ENCODE data around the gene PSRC1.
A peak's percentile ranks its signal among the peaks of the same experiment; 100 is the strongest.
"Not testable (repeated sequence)": the region's sequence is repeated elsewhere in the genome, so short reads cannot be mapped to it uniquely, and the experiment has no call there.

The PSRC1 gene

DNA sequence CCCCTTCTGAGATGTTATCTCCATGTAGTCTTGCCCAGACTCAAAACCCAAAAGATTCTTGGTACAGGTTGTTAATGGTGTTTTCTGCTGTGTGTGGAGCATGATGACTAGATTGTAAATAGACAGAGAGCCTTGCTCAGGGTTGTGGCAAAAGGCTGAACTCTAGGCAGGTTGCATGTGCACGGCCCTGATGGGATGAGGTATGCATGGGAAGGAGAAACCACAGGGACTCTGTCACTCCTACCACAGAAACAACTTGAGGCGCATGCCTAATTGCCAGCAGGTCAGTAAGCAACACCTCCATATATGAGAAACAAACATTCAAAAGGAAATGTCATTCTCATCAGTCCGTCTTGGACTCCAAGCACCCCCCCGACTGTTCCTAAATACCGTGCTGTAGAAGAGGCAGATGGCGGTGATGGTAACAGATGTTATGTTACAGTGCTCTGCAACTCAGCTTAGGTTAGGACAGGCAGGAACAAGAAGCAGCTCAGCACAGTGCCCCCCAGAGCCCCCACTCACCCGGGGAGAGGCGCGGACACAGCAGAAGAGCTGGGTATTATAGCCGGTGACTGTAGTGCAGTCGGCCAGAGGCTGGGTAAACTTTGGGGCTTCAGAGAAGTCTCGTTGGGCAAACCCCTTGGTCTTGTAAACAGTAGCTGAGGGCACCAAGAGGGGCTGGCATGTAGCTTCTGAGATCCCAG is 12.9 kb upstream of the PSRC1 start:
- DNase-seq, result no peak

DNA sequence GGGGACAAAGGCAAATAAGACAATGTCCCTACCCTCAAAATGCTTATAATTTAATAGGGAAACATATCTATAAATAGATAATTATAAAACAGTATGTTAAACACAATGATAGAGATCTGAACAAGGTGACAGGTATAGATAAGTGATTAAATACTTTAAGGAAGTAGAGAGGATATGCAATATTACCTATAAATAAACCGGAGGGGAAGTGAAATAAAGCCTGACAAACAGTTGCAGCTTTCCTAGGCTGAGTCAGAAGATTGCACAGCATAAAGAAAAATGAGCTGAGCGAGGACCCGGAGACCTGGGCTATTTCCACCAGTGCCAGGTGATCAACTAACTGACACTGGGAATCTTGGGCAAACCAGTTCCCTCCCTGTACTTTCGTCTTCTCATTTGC is 11.5 kb upstream of the PSRC1 start:
- no peak for DNase-seq

DNA sequence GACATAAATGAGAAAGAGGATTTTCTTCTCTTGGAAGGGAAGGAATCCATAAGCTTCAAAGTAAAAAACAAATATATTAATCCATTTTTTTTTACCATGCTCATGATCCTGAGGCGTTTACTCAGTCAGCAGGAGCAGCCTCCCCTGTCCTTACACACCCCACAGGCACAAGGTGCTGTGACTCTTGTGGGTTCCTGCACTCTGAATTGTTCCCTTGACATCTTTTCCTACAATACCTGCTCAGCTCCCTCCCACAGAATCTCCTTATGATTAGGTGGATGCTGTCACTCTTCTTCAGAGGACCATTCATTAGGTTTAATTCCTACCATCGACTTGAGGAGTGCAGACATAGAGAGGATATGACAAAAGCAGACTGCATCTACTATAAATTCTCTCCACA is 10.1 kb upstream of the PSRC1 start:
- DNase-seq, result no peak

DNA sequence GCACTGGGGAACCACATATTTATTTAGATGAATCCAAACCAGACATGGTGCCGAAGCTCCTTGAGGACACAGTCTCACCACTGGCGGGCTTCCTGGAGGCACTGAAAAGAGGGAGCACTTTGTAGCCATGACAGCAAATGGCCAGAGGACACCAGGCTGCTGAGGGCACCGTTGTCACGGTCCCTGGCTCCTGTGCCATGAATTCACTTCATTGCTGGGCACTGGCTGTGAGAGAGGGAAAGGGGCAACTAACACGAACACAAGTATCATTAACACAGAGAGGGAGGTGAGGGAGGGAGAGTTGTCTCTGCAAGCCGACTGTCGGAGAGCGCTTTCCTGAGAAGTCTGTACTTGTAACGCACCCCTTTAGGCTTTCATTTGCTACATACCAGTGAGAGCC is 9.4 kb upstream of the PSRC1 start:
- no peak for DNase-seq

DNA sequence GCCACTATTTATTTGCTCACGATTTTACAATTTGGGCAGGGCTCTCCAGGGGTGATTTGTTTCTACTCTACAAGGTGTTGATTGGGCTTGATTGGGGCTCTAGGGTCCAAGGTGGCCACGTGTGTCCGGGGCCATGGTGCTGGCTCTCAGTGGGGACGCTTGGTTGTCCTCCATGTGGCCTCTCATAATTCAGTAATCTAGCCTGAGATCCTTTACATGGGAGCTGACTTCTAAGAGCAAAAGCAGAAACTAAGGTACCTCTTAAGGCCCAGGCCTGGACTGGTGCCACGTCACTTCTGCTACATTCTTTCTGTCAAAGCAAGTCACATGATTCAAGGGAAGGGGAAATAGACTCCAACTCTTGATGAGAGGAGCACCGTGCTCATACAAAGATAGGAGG is 8.1 kb upstream of the PSRC1 start:
- no peak for DNase-seq

DNA sequence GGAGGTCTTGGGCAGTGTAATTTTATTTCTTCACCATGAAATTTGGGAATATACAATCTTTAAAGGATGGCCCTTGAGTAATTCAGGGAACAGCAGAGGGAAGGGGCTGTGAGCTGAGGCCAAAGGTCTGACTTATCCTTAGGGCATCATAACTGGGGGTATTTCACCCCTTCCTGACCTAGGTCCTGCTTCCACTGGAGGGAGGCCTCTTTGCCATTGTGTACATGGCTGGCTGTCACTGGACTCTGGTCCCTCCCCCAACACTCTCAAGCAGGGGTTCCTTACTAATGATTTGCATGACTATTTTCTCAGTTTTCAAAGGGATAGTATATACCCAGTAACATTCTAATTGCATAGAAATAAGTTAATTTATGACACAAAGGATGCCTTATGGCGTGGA is 7.2 kb upstream of the PSRC1 start:
- DNase-seq, result no peak

DNA sequence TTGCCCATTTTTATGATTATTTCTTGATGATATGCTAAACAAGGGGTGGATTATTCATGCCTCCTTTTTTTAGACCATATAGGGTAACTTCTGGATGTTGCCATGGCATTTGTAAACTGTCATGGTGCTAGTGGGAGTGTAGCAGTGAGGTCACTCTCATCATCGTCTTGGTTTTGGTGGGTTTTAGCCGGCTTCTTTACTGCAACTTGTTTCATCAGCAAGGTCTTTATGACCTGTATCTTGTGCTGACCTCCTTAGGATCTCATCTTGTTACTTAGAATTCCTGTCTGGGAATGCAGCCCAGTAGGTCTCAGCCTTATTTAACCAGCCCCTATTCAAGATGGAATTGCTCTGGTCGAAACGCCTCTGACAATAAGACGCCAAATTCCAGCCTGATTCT is 3.8 kb upstream of the PSRC1 start:
- not testable (repeated sequence) for DNase-seq

DNA sequence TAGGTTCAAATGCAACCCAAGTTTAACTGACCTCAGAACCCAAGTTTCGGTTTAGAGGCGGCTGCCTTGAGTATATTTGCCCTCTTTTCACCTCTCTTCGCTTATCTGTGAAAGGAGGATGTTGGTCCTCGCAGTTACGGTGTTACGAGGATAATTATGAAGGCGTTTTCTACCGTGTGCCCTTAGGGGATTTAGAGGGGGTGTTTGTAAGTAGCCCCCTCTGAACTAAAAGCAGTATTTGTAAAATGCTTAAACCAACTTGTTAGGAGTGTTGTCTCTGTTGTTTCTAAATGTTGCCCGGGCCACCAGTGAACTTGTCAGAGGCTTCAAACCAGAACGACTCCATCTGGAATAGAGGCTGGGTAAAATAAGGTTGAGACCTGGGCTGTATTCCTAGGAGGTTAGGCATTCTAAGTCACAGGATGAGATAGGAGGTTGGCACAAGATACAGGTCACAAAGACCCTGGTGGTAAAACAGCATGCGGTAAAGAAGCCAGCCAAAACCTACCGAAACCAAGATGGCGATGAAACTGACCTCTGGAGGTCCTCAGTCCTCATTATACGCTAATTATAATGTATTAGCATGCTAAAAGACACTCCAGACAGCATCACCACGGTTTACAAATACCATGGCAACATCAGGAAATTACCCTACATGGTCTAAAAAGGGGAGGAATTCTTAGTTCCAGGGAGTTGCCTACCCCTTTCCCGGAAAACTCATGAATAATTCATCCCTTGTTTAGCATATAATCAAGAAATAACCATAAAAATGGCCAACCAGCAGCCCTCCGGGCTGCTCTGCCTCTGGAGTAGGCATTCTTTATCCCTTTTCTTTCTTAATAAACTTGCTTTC is 1.0 kb upstream of the PSRC1 start:
- DNase-seq, result no peak

DNA sequence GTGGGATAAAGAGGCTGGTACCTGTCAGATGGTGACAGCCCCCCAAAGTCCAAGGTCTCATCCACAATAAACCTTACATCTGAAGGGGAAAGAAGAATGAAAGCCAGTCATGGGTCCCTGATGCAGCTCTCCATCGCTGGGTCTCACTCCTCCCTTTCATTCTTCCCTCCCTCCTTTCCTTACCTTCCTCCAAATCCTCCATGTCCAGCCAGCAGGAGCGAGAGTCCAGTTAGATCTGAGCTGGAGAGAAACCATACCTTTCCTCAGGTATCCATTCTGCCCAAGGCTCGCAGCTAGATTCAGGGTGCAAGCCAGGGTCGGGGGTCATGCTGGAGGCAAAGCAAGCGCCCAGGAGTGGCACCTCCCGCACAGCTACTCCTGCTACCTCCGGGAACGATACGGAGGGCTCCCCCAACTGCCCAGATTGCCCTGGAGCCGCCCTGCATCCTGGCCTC is 421 bp downstream of the PSRC1 start:
- no peak for DNase-seq

DNA sequence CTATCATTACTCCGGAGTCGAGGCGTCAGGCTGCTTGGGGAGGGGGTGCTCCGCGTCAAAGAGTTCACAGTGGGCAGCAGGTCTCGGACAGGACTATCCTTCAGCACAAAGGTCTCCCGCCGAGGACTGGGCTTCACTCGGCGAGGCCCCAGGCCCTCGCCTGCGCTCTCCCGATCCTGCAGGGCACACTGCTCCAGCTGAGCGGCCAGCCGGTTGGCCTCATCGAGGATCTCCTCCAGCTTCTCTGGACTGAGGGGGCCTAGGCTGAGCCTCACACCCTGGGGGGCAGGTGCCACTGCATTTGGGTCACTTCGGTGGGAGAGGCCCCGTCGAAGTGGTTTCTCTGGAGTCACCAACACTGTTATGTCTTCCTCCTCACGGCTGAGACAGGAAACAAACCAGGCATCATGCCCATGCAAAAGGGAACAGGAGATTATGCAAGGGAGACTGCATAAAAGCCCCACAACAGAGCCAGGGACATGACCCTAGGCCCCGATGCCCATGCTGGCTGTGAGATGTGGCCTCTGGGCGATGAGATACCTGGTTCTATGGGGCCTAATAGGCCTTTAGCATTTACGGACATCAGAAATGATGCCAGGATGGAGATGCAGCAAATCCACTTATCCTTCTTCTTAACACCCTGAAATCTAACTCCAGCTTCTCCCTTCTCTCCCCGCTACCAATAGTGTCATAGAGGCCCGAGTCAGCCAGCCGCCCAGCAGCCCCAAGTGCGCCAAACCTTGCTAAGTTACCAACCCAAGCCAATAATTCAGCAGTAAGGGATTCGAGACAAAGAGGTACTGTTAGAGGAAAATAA is 1.1 kb downstream of the PSRC1 start:
- DNase-seq, result no peak

DNA sequence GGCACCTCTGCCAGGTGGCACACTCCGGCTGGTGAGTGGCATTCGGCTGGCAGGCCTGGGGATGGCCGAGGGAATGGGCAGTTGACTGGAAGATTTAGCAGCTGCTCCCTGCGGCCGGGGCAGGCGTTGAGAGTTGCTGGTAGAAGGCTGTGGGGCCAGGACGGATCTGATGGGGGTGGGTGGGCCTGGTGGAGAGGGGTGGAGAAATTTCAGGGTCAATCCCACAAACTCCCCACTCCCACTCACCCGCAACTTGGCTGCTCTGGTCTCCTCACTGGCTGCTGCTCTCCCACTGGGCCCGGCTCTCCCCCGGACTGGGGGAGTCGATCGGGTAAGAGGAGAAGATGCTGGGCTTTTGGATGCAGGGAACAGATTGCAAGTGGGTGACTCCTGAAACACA is 2.1 kb downstream of the PSRC1 start:
- DNase-seq, result no peak

DNA sequence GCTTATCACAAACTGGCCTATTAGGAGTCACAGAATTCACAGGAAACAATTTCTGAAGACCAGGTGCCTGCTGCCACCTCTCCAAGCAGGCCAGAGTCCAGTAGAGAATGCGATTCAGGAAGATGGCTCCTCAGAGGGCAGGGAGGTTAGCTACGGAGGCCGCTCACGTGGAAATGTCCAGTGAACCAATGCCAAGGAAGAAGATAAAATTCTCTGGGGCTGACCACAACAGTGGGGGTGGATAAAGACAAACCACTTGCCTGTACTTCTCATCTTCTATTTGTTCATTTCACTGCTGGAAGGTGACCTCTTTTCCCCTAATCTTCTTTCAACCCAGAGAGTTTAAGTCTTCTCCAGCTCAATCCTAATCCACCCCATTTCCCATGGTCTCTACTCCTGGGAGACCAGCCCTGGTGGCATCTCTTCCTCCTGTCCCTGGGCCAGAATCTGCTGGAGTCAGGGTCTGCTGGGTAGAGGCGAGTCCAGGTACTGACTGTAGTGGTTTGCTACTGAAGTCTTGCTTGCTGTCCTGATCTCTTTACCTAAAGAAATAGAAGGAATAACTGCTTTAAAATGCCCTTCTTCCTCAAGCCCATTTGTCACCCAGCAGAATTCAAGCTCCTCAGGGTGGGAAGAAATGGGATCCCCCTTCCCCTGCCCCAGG is 3.2 kb downstream of the PSRC1 start:
- no peak for DNase-seq

DNA sequence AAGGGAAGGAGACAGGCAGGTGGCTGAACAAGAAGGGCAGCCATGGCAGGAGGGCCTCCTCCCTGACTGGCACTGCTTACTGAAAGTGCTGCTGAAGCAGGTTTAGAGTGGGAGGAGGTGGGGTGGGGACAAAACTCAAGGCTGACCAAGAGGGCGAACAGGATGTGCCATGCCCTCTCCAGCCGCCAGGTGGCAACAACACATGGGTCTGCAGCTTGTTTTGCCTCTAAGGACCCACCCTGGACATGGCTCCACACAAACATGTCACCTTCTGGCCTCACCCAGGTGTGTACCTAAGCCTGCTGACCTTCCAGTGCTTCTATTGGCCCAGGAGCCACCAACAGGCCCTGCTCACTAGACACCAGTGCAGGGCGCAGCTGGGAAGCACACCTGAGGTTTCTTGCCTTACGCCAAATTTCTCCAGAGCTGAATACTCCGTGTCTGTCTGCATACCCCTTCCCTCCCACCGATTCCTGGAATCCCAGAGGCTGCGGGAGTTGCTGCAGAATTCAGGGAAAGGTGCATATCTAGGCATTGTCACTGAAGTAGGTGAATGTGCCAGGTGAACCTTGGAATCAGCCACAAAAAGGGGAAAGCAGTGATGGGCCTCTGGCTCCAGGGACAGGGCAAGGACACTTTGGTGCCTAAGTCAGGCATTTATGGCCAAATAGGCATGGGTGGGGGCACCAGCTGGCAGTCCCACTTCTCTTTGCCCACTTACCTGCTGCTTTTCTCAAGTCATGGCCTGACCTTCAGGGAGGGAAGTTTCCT is 5.3 kb downstream of the PSRC1 start:
- peak; percentile 40 for DNase-seq

DNA sequence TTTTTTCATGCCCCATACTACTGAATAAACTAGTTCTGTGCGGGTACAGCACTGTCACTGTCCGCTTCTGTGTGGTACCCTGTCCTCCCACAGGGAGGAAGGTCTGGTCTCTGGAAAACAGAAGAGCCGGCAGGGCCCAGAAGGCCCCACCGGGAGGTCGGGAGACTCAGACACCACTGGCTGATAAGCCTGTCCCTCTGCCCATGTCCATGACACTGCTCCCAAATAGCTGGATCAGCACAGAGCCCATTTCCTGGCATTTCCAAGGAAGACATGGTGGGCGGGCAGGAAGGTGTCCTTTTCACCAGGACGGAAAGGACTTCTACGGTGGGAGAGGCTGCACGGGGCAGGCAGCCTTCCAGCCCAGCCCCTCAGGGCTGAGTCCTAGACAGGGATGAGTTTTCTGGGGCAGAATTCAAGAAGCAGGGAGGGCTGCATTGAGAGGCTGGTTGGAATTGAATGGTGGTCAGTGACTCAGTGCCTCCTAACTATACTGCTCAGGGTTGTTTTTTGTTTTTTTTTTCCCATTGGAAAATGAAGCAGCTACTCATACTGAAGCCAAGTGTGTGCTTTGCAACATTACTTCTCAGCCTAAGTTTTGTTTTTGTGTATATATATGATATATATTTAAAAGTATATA is 7.1 kb downstream of the PSRC1 start:
- no peak for DNase-seq

DNA sequence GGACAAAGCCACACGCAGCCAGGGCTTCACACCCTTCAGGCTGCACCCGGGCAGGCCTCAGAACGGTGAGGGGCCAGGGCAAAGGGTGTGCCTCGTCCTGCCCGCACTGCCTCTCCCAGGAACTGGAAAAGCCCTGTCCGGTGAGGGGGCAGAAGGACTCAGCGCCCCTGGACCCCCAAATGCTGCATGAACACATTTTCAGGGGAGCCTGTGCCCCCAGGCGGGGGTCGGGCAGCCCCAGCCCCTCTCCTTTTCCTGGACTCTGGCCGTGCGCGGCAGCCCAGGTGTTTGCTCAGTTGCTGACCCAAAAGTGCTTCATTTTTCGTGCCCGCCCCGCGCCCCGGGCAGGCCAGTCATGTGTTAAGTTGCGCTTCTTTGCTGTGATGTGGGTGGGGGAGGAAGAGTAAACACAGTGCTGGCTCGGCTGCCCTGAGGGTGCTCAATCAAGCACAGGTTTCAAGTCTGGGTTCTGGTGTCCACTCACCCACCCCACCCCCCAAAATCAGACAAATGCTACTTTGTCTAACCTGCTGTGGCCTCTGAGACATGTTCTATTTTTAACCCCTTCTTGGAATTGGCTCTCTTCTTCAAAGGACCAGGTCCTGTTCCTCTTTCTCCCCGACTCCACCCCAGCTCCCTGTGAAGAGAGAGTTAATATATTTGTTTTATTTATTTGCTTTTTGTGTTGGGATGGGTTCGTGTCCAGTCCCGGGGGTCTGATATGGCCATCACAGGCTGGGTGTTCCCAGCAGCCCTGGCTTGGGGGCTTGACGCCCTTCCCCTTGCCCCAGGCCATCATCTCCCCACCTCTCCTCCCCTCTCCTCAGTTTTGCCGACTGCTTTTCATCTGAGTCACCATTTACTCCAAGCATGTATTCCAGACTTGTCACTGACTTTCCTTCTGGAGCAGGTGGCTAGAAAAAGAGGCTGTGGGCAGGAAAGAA is 8.1 kb downstream of the PSRC1 start:
- no peak for DNase-seq

DNA sequence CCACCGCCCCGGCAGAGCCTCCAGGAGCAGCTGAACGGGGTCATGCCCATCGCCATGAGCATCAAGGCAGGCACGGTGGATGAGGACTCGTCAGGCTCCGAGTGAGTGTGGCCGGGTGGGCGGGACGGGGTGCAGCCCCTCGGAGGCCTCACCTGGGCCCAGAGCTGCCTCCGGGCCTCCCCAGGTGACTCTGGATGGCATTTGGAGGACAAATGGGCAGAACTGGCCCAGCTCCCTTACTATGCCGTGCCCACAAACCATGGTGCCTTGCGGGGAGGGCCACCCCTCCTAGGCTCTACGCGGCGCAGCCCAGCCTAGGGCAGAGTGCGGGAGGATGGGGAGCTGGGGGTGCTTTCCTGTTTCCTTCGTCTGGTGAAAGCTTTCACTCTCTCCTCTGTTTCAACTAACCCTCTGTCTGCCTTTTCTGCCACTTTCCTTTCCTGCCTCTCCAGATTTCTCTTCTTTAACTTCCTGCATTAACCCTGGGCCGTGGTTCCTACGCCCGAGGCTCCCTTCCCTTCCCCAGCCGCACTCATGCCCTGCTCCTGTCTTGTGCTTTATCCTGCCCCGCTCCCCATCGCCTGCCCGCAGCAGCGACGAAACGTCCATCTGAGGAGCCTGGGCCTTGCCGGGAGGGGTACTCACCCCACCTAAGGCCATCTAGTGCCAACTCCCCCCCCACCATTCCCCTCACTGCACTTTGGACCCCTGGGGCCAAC is 9.2 kb downstream of the PSRC1 start:
- no peak for DNase-seq

DNA sequence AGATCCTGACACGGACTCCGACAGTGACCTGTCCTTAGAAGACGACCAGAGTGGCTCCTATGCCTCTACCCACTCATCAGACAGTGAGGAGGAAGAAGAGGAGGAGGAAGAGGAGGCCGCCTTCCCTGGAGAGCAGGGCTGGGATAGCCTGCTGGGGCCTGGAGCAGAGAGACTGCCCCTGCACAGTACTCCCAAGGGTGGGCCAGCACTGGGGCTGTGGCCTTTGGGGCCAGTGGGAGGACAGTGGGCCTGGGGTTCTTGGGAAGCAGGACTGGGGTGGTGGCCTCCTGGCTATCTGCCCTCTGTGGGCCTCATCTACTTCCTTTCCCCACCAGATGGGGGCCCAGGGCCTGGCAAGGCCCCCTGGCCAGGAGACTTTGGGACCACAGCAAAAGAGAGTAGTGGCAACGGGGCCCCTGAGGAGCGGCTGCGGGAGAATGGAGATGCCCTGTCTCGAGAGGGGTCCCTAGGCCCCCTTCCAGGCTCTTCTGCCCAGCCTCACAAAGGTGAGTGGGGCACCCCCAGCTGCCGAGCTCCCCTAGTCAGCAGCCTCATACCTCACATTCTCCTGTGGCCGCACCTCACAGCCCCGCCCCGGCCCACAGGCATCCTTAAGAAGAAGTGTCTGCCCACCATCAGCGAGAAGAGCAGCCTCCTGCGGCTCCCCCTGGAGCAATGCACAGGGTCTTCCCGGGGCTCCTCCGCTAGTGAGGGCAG is 10.0 kb downstream of the PSRC1 start:
- DNase-seq, result no peak

DNA sequence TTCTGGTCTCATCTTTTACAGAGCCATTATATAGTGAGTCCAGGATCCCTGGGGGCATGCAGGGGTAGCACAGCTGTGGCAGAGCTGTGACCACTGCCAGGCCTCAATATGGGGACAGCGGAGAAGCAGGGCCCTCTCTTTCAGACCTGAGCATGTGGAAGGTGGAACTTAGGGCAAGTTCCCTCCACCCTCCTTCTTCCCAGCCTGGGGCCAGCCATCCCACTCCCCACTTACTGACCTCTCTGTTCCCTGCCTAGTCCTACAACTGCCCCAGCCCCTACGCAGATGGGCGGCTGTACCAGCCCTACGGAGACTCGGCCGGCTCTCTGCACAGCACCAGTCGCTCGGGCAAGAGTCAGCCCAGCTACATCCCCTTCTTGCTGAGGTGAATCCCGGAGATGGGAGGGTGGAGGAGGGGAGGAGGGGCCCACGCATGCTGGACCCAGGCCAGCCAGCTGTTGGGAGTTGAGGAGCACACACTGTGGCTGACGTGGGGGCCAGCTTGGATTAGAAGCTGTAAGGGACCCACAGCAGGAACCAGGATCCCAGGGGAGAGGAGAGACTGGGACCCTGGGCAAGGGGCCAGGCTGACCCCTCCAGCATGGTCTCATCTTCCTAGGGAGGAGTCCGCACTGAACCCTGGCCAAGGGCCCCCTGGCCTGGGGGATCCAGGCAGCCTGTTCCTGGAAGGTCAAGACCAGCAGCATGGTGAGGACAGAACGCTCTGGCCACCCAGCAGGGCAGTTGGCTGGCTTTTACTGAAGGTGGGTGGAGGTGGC is 10.7 kb downstream of the PSRC1 start:
- DNase-seq, result no peak

Measured in NK-92 treated with Interleukin-12 subunit alpha and Interleukin-12 subunit beta, amount 100 ng/mL, for 24 hours (cell line).